GM12875 (cell line): ENCODE measurements around the gene NMUR2.

Experiments used
- H3K4me3 ChIP-seq: one replicate; pipeline ENCODE4 v1.5.1; 2011; ENCODE audit warnings: low read depth, low read length, control low read depth
- CTCF ChIP-seq: IDR thresholded peaks from 2 replicates; pipeline ENCODE4 v1.5.1; 2011; ENCODE audit warnings: low read depth, mild to moderate bottlenecking, control low read depth, inconsistent platforms, low read length, moderate library complexity, borderline replicate concordance; ENCODE audit not compliant: insufficient read depth

NMUR2 gene

GRCh38 chr5:152364172-152364571 is 40.9 kb downstream of the NMUR2 start:
- H3K4me3 ChIP-seq, result no peak overlapping the region
- no peak for TF ChIP-seq CTCF

- H3K4me3 ChIP-seq, result no peak overlapping the region
- no peak for TF ChIP-seq CTCF
These were observed 46.1 kb downstream of the NMUR2 start for GRCh38 chr5:152358861-152359568.

GRCh38 chr5:152356506-152356905 is 48.6 kb downstream of the NMUR2 start:
- TF ChIP-seq CTCF, result no peak

GRCh38 chr5:152355061-152355460 is 50.0 kb downstream of the NMUR2 start:
- no peak for TF ChIP-seq CTCF
- H3K4me3 ChIP-seq, result no peak overlapping the region

More at GRCh38 chr5:152356506-152356905, 48.6 kb downstream of the NMUR2 start:
- no peak overlapping the region for H3K4me3 ChIP-seq

GRCh38 chr5:152353001-152353400 is 52.1 kb downstream of the NMUR2 start:
- no peak overlapping the region for H3K4me3 ChIP-seq
- no peak for TF ChIP-seq CTCF

GRCh38 chr5:152349683-152350526 is 55.2 kb downstream of the NMUR2 start:
- no peak overlapping the region for H3K4me3 ChIP-seq
- peak; percentile 92 for TF ChIP-seq CTCF
